ENCODE results near the gene E2F2.
"Not testable (repeated sequence)": the region's sequence is repeated elsewhere in the genome, so short reads cannot be mapped to it uniquely, and the experiment has no call there.

E2F2 gene

DNA sequence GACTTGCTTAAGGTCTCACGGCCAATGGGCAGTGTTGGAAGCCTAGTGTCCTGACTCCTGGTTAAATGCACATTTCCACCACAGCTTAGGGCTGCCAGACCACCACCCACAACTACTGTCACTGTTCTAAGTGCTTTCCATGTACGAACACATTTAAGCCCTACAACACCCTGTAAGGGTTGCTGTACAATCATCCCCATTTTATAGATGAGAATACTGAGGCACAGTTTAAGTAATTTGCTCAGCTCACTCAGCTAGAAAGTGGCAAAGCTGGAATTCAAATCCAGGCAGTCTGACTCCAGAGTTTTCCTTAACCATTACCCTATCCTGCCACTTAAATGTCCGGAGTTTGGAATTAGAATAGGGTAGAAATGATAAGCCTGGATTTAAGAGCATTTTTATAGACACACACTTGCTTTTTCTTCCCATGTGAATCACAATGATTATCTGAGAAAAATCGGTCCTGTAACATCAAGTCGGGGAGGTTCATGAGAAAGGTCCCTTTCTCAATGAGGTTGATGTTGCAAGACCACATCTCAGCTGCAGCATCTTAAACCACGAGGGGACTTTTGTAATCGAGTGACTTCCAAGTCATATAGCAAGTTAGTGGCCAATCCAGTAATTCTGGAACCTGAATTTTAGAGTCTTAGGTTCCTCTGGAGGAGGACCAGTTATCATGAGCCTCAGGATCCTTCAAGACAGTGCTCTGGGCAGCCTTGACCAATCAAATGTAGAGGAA, 8.6 kb downstream of the E2F2 start:
- DNase-seq = no peak

DNA sequence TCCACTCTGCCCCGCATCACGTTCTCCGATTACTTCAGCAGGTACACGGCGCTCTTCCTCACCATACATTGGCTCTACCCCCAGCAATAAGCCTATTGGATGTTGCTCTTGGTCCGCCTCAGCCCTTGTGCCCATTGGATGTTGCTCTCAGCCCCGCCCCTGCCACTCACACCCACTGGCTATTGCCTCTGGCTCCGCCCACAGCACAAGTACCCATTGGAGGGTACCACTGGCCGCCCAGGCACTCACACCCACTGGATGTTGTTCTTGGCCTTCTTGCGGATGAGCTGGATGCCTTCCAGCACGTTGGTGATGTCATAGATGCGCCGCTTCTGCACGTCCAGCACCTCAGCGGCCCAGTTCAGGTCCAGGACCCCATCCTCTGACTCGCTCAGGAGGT, 9.4 kb downstream of the E2F2 start:
- no peak for DNase-seq

GRCh38 chr1:23517581-23517980, 13.5 kb downstream of the E2F2 start:
- DNase-seq = no peak

DNA sequence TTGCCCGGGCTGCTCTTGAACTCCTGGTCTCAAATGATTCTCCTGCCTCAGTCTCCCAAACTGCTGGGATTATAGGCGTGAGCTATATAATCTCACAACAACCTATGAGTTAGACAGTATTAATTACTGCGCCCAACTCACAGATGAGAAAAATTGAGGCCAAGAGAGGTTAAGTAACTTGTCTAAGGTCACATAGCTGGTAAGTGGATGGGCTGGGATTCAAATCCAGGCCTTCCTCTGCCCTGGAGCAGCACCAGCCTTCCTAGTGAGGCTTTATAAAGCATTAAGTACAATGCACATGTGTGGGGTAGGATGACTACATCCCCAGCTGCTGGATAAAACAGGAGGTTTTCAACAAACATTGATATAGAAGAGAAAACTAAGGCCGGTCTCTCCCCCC, 15.1 kb downstream of the E2F2 start:
- no peak for DNase-seq

DNA sequence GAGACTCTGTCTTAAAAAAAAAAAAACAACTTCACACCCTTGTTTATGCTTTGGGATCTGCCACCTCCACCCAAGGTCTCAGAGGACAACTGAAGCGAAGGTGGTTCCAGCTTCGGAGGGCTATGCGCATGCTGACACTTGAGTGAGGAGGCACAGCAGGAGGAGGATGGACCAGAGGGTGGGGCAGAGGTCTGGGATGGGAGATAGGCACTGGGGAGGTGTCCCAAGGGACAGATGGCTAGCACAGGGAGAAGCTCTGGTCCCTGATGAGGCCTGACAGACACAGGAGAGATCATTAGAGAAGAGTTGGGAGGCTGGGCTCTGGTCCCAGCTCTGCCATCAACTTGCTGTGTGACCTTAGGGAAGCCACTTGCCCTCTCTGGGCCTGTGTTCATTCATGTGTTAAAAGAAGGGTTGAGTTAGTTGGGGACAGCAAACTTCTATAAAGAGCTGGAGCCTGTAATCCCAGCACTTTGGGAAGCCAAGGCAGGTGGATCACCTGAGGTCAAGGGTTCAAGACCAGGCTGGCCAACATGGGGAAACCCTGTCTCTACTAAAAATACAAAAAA, 16.8 kb downstream of the E2F2 start:
- DNase-seq = no peak

DNA sequence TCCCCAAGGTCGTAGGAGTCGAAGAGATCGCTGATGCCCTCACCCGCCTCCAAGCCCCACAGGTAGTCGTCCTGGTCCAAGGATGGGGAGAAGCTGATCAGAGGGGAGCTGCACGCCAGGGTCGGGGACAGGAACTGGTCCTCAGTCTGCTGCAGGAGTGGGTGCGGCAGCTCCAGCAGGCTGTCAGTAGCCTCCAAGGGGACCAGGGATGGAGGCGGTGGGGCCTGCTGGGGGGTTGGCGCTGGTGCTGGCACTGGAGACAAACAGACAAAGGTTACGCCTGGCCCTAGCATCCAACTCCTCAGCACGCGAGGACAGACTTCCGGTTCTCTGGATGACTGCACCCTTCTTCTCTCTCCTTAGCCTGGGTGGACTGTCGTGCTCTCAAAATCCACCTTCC, 21.1 kb downstream of the E2F2 start:
- DNase-seq = no peak

DNA sequence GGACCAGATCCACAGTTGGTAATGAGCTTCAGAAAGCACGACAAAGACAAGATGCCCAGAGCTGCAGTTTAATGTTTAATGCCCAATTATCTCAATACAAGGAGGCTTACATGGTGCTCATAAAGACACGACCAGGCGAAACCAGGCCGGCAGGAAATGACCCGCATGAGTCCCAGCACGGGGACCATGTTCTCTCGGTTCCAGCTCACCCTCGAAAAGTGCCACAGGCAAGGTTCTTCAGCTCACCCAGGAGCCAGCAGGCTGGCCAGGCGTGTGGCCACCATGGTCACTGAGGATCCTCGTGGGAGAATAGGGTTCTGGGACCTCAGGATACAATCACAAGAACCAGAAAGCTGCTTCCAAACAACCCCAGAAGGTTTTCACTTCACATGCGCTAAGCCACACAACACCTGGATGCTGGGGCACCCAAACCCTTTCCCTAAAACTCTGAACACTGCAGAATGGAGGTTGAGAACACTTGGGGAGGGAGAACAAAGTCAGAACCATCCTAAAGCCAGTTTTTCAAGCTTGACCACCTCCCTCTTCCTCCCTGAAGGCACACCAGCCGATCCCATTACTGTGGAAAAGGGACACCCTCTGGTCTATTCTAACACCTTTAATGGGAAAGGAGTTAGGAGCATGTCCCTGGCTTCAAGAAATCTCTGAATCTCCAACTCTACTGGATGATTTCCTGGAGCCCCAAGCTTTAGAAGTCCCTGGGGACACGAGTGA, 24.5 kb downstream of the E2F2 start:
- DNase-seq = no peak

DNA sequence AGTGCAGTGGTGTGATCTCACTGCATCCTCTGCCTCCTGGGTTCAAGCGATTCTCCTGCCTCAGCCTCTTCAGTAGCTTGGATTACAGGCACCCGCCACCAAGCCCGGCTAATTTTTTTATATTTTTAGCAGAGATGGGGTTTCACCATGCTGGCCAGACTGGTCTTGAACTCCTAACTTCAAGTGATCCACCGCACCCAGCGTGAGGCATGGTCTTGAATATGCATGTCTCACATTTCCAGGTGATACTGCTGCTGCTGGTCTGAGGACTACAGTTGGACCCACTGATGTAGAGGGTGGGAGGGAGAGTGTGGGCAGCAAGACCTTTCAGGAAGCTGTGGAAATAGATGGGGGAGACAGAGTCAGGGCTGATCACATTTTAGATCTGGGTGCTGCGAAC, 25.2 kb downstream of the E2F2 start:
- DNase-seq = no peak

GRCh38 chr1:23504156-23504555, 26.9 kb downstream of the E2F2 start:
- not testable (repeated sequence) for DNase-seq

- no peak for DNase-seq
Observed at GRCh38 chr1:23502951-23503350, 28.1 kb downstream of the E2F2 start.

DNA sequence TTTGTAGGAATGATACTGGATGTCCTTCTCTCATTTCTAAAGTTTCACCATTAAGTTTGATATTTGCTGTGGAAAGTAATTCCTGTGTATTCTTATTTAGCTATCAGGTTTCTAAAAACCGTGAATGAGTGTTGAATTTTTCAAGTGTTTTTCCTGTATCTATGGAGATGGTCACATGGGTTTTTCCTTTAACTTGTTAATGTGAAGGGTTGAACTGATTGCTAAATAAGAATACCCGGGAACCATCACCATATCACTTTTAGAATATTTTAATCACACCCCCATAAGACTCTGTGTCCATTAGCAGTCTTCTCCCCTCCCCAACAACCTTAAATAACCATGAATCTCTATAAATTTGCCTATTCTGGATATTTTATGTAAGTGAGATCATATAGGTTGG, 30.6 kb downstream of the E2F2 start:
- DNase-seq = no peak

DNA sequence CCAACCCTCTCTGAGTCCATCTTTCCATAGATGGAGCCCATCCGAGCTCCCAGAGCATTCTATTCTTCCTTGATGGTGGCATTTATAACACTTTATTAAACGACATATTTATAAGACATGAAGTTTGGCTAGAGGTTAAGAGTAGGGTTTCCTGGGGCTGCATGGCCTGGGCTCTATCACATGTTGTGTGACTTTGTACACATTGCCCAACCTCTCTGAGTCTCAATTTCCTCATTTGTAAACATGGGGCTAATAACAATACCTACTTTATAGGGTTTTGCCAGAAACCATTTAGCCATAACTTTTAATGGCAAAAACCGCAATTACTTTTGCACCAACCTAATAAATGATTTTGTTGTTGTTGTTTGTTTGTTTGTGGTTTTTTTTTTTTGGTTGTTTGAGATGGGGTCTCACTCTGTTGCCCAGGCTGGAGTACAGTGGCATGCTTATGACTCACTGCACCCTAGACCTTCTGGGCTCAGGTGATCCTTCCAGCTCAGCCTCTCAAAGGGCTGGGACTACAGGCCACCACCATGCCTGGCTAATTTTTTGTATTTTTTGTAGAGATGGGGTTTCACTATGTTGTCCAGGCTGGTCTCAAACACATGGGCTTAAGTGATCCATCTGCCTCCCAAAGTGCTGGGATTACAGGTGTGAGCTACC, 33.1 kb downstream of the E2F2 start:
- no peak for DNase-seq

DNA sequence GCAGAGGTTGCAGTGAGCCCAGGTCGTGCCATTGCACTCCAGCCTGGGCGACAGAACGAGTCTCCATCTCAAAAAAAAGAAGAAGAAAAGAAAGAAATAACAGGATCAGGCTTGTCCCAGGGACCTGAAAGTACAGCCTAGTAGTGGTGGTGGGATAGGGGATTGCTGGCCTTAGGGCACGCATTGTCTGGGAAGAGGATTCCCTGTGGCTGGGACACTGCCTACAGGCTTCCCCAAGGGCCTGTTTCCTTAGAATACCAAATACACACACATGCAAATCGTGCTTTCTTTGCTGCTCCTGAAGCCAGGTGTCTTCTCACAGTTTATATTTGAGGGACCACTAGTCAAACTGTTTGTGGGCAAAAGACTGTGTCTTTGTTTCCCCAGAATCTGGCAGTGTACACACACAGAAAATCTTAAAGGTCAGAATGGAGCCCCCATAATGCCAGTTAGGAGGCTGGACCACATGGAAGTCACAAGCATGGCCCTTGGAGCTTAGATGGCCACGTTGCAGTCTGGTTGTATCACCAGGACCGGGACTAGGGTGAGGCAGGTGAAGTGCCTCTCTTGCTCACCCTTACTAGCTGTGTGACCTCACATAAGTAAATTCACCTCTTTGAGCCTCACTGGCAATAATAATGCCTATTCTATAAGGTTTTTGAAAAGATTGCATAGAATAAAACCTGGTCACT, 34.4 kb downstream of the E2F2 start:
- DNase-seq = no peak

DNA sequence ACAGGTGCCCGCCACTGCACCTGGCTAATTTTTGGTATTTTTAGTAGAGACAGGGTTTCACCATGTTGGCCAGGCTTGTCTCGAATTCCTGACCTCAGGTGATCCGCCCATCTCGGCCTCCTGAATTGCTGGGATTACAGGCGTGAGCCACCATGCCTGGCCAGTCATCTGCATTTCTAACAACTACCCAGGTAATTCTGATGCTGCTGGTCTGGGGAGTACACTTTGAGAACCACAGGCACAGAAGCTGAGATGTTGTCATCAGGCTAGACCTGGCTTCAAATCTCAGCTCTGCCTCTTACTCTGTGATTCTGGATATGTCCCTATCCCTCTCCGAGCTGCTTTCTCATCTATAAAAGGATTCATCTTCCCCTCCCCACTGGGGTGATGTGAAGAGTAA, 36.2 kb downstream of the E2F2 start:
- not testable (repeated sequence) for DNase-seq

GRCh38 chr1:23492776-23493175, 38.3 kb downstream of the E2F2 start:
- DNase-seq = not testable (repeated sequence)

DNA sequence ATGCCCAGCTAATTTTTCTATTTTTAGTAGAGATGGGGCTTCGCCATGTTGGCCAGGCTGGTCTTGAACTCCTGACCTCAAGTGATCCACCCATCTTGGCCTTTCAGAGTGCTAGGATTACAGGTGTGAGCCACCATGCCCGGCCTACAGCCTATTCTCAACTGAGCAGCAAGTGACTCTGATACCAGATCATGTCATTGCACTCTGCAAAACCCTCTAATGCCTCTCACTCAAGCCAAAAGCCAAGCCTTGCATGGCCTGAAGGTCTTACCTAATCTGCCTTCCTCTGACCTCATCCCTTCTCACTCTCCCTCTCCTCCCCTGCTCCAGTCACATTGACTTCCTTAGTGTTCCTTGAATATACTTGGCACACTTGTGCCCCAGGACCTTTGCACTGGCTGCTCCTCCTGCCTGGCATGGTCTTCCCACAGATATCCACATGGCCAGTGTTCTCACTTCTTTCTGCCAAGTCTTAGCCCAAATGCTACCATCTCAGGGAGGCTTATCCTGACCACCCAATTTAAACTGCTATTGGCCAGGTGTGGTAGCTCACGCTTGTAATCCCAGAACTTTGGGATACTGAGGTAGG, 38.8 kb downstream of the E2F2 start:
- no peak for DNase-seq

- DNase-seq = no peak
Observed at GRCh38 chr1:23489842-23490241, 41.2 kb downstream of the E2F2 start.

DNA sequence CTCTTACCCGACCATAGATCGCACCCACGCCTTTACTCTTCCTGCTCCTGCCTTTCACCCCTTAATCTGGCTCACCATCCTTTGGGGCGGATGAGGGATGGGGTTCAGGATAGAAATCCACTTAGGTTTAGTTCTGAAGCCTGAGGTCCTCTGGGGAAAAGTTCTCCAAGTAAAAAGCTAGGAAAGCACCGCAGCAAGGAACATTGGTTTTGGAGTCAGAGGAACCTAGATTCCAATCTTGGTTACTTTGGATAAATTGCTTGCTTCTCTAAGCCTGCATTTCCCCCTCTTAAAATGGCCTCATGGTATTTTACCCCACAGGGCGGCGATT, 46.1 kb downstream of the E2F2 start:
- DNase-seq = no peak

DNA sequence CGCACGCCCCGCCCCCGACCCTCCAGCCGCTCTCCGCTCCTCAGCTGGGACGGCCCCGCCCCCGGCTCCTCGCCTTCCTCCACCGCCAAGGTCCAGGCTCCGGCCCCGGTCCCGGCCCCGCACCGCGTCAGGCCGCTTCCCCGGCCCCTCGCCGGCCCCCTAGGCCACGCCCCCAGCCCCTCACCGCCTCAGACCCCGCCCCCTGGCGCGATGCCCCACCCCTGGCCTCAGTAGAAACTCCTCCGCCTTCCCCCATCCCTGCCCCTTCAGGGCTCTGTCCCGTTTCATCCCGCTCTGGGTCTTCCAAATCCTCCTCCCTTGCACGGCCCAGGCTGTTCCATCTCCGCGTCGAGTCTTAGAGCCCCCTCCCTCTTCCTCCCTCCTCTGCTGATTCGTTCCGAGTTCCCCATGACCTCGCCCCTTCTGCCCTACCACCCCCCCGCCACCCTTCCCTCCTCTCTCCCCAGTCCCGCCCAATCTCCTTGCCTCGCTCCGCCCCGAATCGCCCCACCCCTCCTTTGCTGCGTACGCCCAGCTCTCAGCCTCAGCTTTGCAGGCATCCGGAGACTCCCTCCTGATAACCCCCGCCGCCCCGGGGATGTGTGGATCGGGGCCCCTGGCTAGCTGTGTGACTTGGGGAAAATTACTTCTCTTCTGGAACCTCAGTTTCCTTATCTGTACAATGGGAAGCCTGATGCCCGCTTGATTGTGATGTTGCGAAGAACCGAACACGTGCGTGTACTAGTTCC, 46.6 kb downstream of the E2F2 start:
- DNase-seq = no peak

DNA sequence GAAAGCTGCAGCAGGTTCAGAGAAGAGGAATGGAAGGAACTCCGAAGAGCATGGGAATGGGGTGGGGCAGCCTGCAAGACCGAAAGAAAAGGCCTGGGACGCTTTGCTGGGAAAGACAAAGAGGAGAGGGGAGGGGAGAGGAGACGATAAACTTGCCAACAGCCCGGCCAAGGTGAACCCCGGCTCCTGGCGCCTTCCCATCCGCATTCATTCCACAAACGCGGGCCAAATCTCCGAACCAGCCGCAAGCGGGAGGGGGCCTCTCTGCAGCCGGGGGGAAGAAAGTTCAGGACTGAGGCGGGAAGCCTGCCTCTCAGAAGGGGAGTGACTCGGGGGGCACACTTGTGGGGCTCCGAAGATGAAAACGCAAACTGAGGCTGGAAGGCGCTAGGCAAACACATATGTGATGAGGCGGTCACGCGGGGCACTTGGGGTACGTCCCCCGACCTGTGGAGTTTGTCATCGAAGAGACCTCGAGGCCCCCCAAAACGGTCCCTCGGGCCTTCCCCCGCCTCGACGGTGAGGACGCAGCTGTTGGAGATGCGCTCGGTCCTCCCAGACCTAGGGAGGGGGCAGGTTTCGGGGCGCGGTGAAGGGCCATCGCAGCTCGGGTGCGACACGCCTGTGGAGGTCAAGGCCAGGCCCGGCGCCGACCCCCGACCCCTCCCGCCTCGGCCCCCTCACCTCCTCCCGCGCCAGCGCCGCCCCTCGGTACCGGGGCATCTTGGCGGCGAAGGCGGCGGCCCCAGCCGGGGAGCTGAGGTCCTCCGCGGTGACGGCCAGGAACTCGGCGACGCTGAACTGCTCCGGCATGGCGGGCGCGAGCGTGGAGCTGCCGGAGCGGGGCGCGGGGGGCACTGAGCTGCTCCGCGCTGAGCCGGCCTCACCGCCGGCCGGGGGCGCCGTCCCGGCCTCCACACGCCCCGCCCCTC, 47.4 kb downstream of the E2F2 start, which contains the start of gene ASAP3:
ASAP3 (minus strand) TSS at position 859 of the 932 bp plus-strand sequence; CDS start at position 813, 46 bp downstream.
- no peak for DNase-seq

DNA sequence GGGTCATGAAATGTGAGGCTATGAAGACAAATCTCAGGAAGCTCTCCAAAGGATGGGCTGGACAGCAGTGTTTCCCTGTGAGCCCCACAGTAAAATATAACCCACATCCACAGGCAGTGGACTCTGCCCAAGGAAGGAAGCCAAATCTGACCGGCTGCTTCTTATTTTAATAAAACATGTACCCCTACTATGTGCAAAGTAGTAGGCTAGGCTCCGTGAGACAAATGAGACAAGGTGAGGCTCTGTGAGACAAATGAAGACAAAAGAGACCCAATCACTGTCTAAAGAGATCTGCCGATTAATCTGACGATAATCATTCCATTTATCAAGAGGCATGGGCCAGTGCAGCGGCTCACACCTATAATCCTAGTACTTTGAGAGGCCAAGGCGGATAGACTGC, 49.1 kb downstream of the E2F2 start:
- DNase-seq = no peak

Measured in SIG-M5 (cell line).